ENCODE measurements around the gene UGT2B17. TPM values are rescaled to one million over a fixed set of nuclear protein-coding genes. Genes with fewer than 3 reads are reported as not detected.
"Not testable (repeated sequence)": the region's sequence is repeated elsewhere in the genome, so short reads cannot be mapped to it uniquely, and the experiment has no call there.

Gene UGT2B17
- total RNA-seq, 1 experiment from 2014 or later = not detected

GRCh38 chr4:68535974-68536373 lies 40.1 kb downstream of the UGT2B17 start:
- Histone ChIP-seq H3K36me3 (ENCODE audit: low read depth) (no peaks in the 10 kb centered on the region), H3K4me2 (no peak overlapping the region), H2AFZ (no peak overlapping the region), H3K4me1 (replicated peaks; ENCODE audit: insufficient read depth) (no peaks in the 10 kb centered on the region), H3K4me3 (no peak overlapping the region), H3K9me3 (ENCODE audit: insufficient read depth, low read depth) (no peaks in the 10 kb centered on the region), H4K20me1 (ENCODE audit: insufficient read depth) (no peaks in the 10 kb centered on the region), H3K27ac (no peak overlapping the region), H3K27me3 (ENCODE audit: insufficient read depth, low read depth) (no peaks in the 10 kb centered on the region), H3K9me2 (ENCODE audit: insufficient read depth) (no peaks in the 10 kb centered on the region), H3F3A (ENCODE audit: insufficient read depth, low read depth) (no peaks in the 10 kb centered on the region), H3K79me2 (ENCODE audit: low read depth) (no peaks in the 10 kb centered on the region)
- ChIA-PET CTCF (no interaction called here), POLR2A (ENCODE audit: unreplicated experiment) (no interaction called here)
- intact Hi-C loops (cut with micrococcal nuclease; ENCODE audit: unreplicated experiment) = no loop called here
- no TSS peak for BruUV-seq (replicated peaks)
- no peak for DNase-seq
- no peak for TF ChIP-seq EZH2 (IDR thresholded peaks at IDR 0.05; ENCODE audit: low read depth)
- TF ChIP-seq, protein P1, sequence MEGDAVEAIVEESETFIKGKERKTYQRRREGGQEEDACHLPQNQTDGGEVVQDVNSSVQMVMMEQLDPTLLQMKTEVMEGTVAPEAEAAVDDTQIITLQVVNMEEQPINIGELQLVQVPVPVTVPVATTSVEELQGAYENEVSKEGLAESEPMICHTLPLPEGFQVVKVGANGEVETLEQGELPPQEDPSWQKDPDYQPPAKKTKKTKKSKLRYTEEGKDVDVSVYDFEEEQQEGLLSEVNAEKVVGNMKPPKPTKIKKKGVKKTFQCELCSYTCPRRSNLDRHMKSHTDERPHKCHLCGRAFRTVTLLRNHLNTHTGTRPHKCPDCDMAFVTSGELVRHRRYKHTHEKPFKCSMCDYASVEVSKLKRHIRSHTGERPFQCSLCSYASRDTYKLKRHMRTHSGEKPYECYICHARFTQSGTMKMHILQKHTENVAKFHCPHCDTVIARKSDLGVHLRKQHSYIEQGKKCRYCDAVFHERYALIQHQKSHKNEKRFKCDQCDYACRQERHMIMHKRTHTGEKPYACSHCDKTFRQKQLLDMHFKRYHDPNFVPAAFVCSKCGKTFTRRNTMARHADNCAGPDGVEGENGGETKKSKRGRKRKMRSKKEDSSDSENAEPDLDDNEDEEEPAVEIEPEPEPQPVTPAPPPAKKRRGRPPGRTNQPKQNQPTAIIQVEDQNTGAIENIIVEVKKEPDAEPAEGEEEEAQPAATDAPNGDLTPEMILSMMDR (conservative IDR thresholded peaks at IDR 0.05) = no peak

- H3K4me2 ChIP-seq; H3K27me3 ChIP-seq (ENCODE audit: insufficient read depth, low read depth); H2AFZ ChIP-seq; intact Hi-C loops (cut with micrococcal nuclease; ENCODE audit: unreplicated experiment); H3F3A ChIP-seq (ENCODE audit: insufficient read depth, low read depth); CTCF ChIA-PET; H3K27ac ChIP-seq; H3K36me3 ChIP-seq (ENCODE audit: low read depth); BruUV-seq (replicated peaks); H4K20me1 ChIP-seq (ENCODE audit: insufficient read depth); H3K4me1 ChIP-seq (replicated peaks; ENCODE audit: insufficient read depth); H3K4me3 ChIP-seq; H3K9me2 ChIP-seq (ENCODE audit: insufficient read depth); H3K79me2 ChIP-seq (ENCODE audit: low read depth); POLR2A ChIA-PET (ENCODE audit: unreplicated experiment); DNase-seq; H3K9me3 ChIP-seq (ENCODE audit: insufficient read depth, low read depth): not testable (repeated sequence)
Measured at GRCh38 chr4:68522232-68522631, 53.9 kb downstream of the UGT2B17 start.

DNA sequence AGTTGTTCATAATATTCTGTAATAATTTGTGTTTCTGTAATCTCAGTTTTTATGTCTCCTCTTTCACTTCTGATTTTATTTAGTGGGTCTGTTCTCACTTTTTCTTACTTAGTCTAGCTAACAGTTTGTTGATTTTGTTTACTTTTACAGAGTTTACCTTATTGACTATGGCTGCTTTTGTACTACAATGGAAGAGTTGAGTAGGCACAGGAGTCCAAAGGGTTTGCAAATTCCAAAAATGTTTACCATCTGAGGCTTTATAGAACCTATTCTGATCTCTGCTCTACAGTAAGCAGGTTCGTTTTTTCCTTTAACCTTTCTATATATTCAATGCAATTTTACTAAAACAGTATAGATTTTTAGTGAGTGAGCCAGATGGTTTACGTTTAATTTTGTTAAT lies 55.1 kb downstream of the UGT2B17 start:
- TF ChIP-seq EZH2 (IDR thresholded peaks at IDR 0.05; ENCODE audit: low read depth) = no peak
- TF ChIP-seq, protein P1 (conservative IDR thresholded peaks at IDR 0.05) = no peak
- BruUV-seq (replicated peaks) = no TSS peak

GRCh38 chr4:68518889-68519288 lies 57.2 kb downstream of the UGT2B17 start:
- Histone ChIP-seq H3K27ac (no peak overlapping the region), H3K27me3 (ENCODE audit: insufficient read depth, low read depth) (no peaks in the 10 kb centered on the region), H3K4me2 (no peak overlapping the region), H3K4me3 (no peak overlapping the region), H3K9me3 (ENCODE audit: insufficient read depth, low read depth) (no peaks in the 10 kb centered on the region), H3K9me2 (ENCODE audit: insufficient read depth) (no peaks in the 10 kb centered on the region), H2AFZ (no peak overlapping the region), H3F3A (ENCODE audit: insufficient read depth, low read depth) (no peaks in the 10 kb centered on the region), H3K36me3 (ENCODE audit: low read depth) (no peaks in the 10 kb centered on the region), H3K79me2 (ENCODE audit: low read depth) (no peaks in the 10 kb centered on the region), H3K4me1 (replicated peaks; ENCODE audit: insufficient read depth) (no peaks in the 10 kb centered on the region), H4K20me1 (ENCODE audit: insufficient read depth) (no peaks in the 10 kb centered on the region)
- intact Hi-C loops (cut with micrococcal nuclease; ENCODE audit: unreplicated experiment) = no loop called here
- no peak for DNase-seq
- ChIA-PET CTCF (no interaction called here), POLR2A (ENCODE audit: unreplicated experiment) (no interaction called here)
- no TSS peak for BruUV-seq (replicated peaks)
- TF ChIP-seq, protein P1 (conservative IDR thresholded peaks at IDR 0.05) = no peak
- TF ChIP-seq EZH2 (IDR thresholded peaks at IDR 0.05; ENCODE audit: low read depth) = no peak

More for the DNA sequence above, 55.1 kb downstream of the UGT2B17 start:
- H3K9me3 ChIP-seq (ENCODE audit: insufficient read depth, low read depth) = no peaks in the 10 kb centered on the region
- H3K4me1 ChIP-seq (replicated peaks; ENCODE audit: insufficient read depth) = no peaks in the 10 kb centered on the region
- no peaks in the 10 kb centered on the region for H4K20me1 ChIP-seq (ENCODE audit: insufficient read depth)
- H3K9me2 ChIP-seq (ENCODE audit: insufficient read depth) = no peaks in the 10 kb centered on the region
- CTCF ChIA-PET = no interaction called here
- H2AFZ ChIP-seq = no peak overlapping the region
- H3K27ac ChIP-seq = no peak overlapping the region
- H3K79me2 ChIP-seq (ENCODE audit: low read depth) = no peaks in the 10 kb centered on the region
- no peak overlapping the region for H3K4me2 ChIP-seq
- no peak overlapping the region for H3K4me3 ChIP-seq
- no peaks in the 10 kb centered on the region for H3K36me3 ChIP-seq (ENCODE audit: low read depth)
- intact Hi-C loops (cut with micrococcal nuclease; ENCODE audit: unreplicated experiment) = no loop called here
- POLR2A ChIA-PET (ENCODE audit: unreplicated experiment) = no interaction called here
- H3F3A ChIP-seq (ENCODE audit: insufficient read depth, low read depth) = no peaks in the 10 kb centered on the region
- H3K27me3 ChIP-seq (ENCODE audit: insufficient read depth, low read depth) = no peaks in the 10 kb centered on the region
- no peak for DNase-seq

DNA sequence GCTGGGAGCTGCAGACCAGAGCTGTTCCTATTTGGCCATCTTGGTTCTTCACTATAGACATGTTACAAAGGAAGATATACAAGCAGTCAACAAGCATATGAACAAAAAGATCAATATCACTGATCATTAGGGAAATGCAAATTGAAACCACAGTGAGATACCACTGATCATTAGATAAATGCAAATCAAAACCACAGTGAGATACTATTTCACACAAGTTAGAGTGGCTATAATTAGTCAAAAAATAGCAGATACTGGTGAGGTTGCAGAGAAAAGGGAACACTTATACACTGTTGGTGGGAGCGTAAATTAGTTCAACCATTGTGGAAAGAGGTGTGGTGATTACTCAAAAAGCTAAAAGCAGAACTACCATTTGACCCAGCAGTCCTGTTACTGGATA lies 70.7 kb downstream of the UGT2B17 start:
- DNase-seq; CTCF ChIA-PET; H3K4me2 ChIP-seq; H3K9me2 ChIP-seq (ENCODE audit: insufficient read depth); H3K4me3 ChIP-seq; H3K79me2 ChIP-seq (ENCODE audit: low read depth); H3K4me1 ChIP-seq (replicated peaks; ENCODE audit: insufficient read depth); BruUV-seq (replicated peaks); H3K27me3 ChIP-seq (ENCODE audit: insufficient read depth, low read depth); H4K20me1 ChIP-seq (ENCODE audit: insufficient read depth); intact Hi-C loops (cut with micrococcal nuclease; ENCODE audit: unreplicated experiment); H3K36me3 ChIP-seq (ENCODE audit: low read depth); H3K27ac ChIP-seq; POLR2A ChIA-PET (ENCODE audit: unreplicated experiment); H3K9me3 ChIP-seq (ENCODE audit: insufficient read depth, low read depth); H3F3A ChIP-seq (ENCODE audit: insufficient read depth, low read depth); H2AFZ ChIP-seq: not testable (repeated sequence)

- H3K4me3 ChIP-seq; H3F3A ChIP-seq (ENCODE audit: insufficient read depth, low read depth); H2AFZ ChIP-seq; CTCF ChIA-PET; intact Hi-C loops (cut with micrococcal nuclease; ENCODE audit: unreplicated experiment); H3K9me2 ChIP-seq (ENCODE audit: insufficient read depth); H3K9me3 ChIP-seq (ENCODE audit: insufficient read depth, low read depth); H3K79me2 ChIP-seq (ENCODE audit: low read depth); H3K27me3 ChIP-seq (ENCODE audit: insufficient read depth, low read depth); H3K4me2 ChIP-seq; H3K4me1 ChIP-seq (replicated peaks; ENCODE audit: insufficient read depth); DNase-seq; H4K20me1 ChIP-seq (ENCODE audit: insufficient read depth); H3K36me3 ChIP-seq (ENCODE audit: low read depth); POLR2A ChIA-PET (ENCODE audit: unreplicated experiment); H3K27ac ChIP-seq; BruUV-seq (replicated peaks): not testable (repeated sequence)
Measured at GRCh38 chr4:68504836-68505235, 71.3 kb downstream of the UGT2B17 start.
